HG03280 (cell line): ENCODE results near the gene PSPC1.
"Not testable (repeated sequence)": the region's sequence is repeated elsewhere in the genome, so short reads cannot be mapped to it uniquely, and the experiment has no call there.

ENCODE experiments used
- ATAC-seq: cut with Tn5 transposase; IDR thresholded peaks from one replicate; pipeline ENCODE4 v1.9.1; 2021; ENCODE audit warnings: mild to moderate bottlenecking, moderate library complexity; ENCODE audit not compliant: unreplicated experiment

Gene PSPC1

DNA sequence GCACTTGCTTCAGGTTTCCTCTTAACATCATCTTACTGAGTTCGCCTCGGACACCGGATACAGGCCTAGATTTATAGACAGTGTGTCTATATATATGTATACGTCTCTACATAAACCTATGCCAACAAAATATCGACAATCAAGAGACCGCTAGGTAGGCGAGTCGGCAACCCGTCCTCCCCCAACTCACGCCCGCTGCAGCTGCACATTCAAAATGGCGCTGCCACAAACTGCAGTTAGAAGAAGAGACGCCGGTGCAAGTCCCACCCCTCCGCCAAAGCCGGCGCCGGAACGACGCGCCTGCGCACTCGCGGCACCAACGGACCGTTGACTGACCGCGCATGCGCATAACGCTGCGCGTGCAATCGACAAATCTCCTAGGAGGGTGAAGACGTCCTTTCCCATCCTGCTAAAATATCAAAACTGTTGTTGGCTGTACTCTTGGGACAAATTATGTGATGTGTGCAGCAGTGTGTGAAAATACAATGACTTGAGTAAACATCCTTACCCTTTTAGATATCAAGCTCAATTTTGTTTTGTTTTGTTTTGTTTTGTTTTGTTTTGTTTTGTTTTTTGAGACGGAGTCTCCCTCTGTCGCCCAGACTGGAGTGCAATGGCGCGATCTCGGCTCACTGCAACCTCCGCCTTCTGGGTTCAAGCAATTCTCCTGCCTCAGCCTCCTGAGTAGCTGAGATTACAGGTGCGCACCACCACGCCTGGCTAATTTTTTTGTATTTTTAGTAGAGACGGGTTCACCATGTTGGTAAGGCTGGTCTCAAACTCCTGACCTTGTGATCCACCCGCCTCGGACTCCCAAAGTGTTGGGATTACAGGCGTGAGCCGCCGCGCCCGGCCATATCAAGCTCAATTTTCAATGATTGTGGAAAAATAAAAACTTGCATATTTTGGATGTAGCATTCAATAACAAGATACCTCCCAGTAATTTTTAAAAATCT, at the start of gene PSPC1:
TSS of gene PSPC1 (minus strand) at position 219 of the 956 bp plus-strand sequence. CDS start at position 31, 188 bp downstream.
- ATAC-seq: peak; percentile 84

- no peak for ATAC-seq
Measured at GRCh38 chr13:19822673-19823072, 39.9 kb upstream of the PSPC1 start.

GRCh38 chr13:19818223-19818842, 35.6 kb upstream of the PSPC1 start:
- ATAC-seq: no peak

DNA sequence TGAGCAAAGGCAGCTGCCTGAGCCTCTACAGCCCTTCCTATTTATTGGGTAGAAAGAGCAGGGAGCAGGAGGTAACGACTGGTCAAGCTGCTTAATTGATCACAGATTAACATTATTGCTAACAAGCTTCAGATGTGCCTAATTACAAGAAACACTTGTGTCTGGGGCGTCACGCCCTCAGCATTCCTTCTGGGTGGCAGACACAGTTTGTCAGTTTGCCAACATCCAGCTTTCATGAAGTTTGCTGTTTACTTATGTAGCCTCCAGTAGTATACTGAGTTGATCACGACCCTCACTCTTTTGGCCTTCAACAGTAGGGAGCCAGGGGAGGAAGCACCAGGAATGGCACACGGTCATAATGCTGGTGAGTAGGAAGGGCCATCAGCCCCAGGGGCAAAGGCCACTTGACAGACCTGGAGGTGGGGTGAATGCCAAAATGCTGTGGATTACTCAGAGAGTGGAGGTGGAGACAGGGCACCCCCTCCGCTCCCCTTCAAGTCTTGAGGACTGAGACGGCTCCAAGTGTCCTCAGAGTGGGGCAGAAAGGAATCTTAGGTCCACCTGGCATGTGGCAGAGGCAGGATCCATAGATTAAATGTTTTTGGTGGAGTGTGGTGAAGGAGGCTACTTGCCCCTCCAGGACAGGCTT, 34.9 kb upstream of the PSPC1 start:
- no peak for ATAC-seq

DNA sequence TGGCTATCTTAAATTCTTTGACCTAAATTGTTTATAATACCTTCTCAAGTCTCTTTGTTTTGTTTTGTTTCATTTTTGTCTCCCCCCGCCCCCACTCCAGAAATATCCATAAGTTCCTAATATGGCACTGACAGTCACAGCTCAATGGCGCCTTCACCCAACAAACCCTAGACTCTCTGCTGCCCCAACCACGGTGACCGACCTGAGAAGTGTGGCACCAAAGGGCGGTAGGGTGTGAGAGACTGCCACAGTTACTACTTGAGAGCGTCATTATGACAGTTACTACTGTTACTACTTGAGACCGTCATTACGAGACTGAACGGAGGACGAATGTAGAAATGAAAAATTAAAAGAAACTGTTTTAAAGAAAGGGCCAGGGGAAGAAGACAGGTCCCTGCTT, 34.4 kb upstream of the PSPC1 start:
- ATAC-seq: no peak

DNA sequence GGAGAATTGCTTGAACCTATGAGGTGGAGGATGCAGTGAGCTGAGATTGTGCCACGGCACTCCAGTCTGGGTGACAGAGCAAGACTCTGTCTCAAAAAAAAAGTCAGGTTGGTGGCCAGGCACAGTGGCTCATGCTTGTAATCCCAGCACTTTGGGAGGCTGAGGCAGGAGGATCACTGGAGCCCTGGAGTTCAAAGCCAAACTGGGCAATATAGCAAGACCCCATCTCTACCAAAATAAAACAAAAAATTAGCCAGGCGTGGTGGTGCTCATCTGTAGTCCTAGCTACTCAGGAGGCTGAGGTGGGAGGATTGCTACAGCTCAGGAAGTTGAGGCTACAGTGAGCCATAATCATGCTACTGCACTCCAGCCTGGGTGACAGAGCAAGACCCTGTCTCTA, 33.1 kb upstream of the PSPC1 start:
- ATAC-seq: not testable (repeated sequence)

DNA sequence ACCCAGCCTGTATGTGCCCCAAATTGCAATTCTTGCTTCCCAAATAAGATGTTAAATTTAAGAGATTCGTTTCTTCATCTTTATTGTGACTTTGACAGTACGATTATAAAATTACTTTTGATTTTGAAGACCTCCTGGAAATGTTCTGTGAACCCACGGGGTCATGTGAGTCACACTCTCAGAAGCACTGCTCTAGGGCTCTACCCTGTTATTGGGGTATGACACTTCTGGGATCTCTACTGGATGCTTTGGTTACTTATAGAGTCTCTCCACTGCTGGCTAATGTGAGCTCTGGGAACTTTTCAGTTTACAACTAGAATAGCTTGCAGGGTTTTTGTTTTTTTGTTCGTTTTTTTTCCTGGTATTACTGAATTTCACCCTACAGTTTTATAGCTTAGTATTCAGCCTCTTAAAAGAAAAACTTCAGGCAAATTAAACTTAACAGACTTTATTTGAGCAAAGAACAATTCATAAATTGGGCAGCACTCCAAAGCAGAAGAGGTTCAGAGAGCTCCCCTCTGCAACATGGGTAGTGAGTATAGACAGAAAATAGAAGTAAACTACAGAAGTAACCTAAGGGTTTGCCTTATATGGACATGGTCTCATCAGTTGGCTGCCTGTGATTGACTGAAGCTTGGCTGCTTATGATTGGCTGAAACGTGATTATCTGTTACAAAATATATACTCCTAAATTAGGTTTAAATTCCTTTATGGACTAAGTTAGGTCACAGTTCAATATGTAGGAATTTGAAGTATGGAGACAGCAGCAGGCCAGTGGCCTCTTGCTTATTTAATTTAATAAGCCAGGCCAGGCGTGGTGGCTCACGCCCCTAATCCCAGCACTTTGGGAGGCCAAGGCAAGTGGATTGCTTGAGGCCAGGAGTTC, 28.5 kb upstream of the PSPC1 start:
- no peak for ATAC-seq

GRCh38 chr13:19810151-19810550, 27.4 kb upstream of the PSPC1 start:
- no peak for ATAC-seq

GRCh38 chr13:19805765-19806164, 23.0 kb upstream of the PSPC1 start:
- no peak for ATAC-seq

DNA sequence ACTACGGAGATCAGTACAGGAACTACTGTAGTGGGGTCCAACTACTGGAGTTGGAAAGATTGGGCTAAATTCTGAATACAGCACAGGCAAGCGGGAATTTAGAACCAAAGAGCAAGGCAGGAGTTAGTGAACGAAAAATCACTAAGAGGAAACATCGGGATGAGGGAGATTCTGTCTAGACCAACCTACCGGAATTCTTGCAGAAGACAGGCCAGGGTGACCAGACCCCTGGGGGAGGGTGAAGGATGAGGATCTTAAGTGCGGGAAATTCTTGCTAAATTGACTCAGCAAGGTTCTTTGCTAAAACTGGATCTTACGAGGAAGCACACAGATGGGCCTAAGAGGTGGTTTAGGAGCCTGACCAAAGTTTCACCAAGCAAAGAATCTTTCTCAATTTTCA, 13.2 kb upstream of the PSPC1 start:
- ATAC-seq: no peak

DNA sequence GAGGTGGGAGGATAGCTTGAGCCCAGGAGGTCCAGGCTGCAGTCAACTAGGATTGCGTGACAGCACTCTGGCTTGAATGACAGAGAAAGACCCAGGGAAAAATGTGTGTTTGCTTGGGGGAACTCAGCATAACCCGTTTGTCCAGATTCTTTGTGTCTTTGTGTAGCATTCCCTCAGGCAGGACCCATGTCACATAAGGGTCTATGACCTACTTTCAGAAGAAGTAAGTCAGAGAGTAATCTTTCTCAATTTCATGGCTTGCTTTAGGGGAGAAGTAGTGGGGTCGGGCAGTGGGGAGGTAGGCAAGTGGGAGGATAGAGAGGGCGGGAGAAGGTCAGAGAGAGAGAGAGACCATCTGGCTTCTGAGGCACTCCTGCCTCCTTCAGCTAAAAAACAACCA, 11.9 kb upstream of the PSPC1 start:
- ATAC-seq: no peak

- no peak for ATAC-seq
Measured at GRCh38 chr13:19791953-19792537, 9.3 kb upstream of the PSPC1 start.

DNA sequence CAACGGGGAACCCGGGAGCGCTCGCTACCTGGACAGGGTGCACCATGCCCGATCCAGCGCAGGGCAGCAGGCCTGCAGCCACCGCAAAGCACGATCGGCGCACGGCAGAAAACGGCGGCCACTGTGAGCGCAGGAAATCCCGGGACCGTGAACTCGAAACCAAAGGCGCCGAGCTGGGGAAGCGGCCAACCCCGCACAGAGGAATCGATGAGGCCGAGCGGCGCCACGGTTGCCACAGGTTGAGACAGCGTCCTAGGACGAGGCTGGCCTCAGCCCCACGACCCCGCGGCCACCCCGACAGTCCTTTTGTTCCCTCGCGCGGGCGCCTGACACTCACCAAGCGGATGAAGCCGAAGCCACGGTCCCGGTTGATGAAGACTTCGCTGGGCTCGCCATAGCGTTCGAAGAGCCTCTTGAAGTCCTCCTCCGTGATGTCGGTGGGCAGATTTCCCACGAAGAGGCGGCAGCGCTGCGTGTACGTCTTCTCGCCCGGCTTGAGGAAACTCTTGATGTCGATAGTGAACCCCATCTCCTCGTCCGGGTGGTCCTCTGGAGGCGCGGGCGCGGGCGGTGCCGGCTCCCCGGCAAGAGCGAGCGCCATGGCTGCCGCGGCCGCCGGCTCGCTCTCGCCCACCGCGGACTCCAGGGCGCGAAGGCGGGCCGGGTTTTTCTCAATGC, 557 bp downstream of the PSPC1 start:
- ATAC-seq: peak; percentile 38

DNA sequence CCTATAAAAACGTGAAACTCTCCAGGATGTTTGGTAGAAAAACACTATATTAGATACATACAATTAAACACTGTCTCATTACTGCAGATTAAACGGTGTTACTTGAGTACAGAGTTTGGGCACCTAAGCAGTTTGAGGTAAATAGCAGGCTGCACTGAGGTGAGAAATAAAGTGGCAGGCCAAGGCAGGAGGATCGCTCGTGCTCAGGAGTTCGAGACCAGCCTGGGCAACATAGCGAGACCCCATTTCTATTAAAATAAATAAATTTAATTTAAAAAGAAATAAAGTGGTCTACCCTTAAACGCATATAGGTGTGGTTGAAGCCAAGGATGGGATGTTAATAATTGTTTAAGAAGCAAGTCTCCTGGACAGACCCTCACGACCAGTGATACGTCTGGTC, 1.2 kb downstream of the PSPC1 start:
- no peak for ATAC-seq

DNA sequence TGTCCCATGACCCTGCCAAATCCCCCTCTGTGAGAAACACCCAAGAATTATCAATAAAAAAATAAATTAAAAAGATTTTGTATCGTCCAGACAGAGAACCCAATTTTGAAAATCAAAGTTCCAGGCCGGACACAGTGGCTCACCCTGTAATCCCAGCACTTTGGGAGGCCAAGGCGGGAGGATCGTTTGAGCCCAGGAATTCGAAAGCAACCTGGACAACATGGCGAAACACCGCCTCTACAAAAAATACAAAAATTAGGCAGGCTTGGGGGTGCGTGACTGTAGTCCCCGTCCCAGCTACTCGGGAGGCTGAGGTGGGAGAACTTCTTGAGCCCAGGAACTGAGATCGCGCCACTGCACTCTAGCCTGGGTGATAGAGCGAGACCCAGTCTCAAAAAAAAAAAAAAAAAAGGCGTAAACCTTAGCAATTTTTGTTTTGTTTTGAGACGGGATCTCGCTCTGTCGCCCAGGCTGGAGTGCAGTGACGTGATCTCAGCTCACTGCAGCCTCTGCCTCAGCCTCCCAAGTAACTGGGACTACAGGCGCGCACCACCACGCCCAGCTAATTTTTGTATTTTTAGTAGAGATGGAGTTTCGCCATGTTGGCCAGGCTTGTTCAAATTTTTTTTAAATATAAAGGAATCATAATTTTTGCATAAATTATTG, 1.9 kb downstream of the PSPC1 start:
- not testable (repeated sequence) for ATAC-seq

DNA sequence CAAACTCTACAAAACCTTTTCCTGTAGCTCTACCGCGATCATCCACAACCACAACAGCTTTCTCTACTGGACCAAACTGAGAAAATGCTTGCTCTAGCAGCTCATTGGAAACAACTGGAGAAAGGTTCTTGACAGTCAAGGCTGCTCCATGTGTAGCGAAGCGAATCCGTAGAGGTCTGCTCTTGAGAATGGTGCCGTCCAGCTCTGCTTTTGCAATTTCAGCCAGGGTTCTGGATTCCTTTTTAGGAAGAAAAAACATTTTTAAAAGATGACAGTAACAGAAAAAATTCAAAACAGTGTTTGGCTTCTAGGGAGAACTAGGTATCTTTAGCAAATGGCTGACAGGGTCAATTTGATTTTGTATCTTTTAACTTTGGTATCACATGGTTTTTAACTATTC, 10.4 kb downstream of the PSPC1 start:
- ATAC-seq: no peak

GRCh38 chr13:19769854-19770253, 12.9 kb downstream of the PSPC1 start:
- ATAC-seq: no peak

GRCh38 chr13:19767966-19768365, 14.8 kb downstream of the PSPC1 start:
- ATAC-seq: no peak

DNA sequence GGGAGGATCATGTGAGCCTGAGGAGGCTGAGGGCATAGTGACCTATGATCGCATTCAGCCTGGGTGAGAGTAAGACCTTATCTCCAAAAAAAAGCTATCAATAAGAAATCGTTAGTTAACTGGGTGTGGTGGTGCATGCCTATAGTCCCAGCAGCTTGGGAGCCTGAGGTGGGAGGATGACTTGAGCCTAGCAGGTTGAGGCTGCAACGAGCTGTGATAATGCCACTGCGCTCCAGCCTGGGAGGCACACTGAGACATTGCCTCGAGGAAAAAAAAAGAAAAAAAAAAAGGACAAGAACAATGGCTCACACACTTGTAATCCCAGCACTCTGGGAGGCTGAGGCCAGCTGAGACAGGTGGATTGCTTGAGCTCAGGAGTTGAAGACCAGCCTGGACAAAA, 16.2 kb downstream of the PSPC1 start:
- ATAC-seq: no peak
